Effector memory CD8-positive, alpha-beta T cell (primary cell): ENCODE results near the gene MAGOHB.
"Not testable (repeated sequence)": the region's sequence is repeated elsewhere in the genome, so short reads cannot be mapped to it uniquely, and the experiment has no call there.

Experiments used
- ATAC-seq: fragments of 150-1000 bp; cut with Tn5 transposase; replicated peaks from 2 replicates; pipeline ENCODE4 v1.10.0; 2021; ENCODE audit warnings: mild to moderate bottlenecking, moderate library complexity
- DNase-seq, 3 experiments: peaks; one replicate each; pipeline ENCODE4 v3.0.0; 2021
- H3K27ac Mint-ChIP-seq, 2 donors: one replicate each; pipeline ENCODE4 v1.8.0; 2022; ENCODE audit warnings: mild to moderate bottlenecking in 2 of 2, mixed read lengths in 2 of 2, moderate library complexity in 2 of 2
- H3K27me3 Mint-ChIP-seq, 2 donors: one replicate each; pipeline ENCODE4 v1.8.0; 2022; ENCODE audit warnings: mixed read lengths in 2 of 2
- H3K36me3 Mint-ChIP-seq: one replicate; pipeline ENCODE4 v1.8.0; 2022; ENCODE audit warnings: mild to moderate bottlenecking, moderate library complexity, mixed read lengths; ENCODE audit not compliant: insufficient read depth
- H3K4me1 Mint-ChIP-seq, 2 donors: one replicate each; pipeline ENCODE4 v1.8.0; 2022; ENCODE audit warnings: low read depth in 2 of 2, mixed read lengths in 2 of 2
- H3K4me3 Mint-ChIP-seq, 2 donors: one replicate each; pipeline ENCODE4 v1.8.0; 2022; ENCODE audit warnings: mild to moderate bottlenecking in 2 of 2, mixed read lengths in 2 of 2, moderate library complexity in 2 of 2
- H3K9me3 Mint-ChIP-seq, 2 donors: one replicate each; pipeline ENCODE4 v1.8.0; 2022; ENCODE audit warnings: mixed read lengths in 2 of 2
- total RNA-seq, 9 experiments: gene quantifications; one replicate each; lab custom pipeline; 2026; lab: John Stamatoyannopoulos, UW

MAGOHB gene
- total RNA-seq, result 9.1 to 52.1 (median 23.8) reads per million in 9 experiments

GRCh38 chr12:10613349-10614055 lies at the start of gene MAGOHB:
TSS of gene MAGOHB (minus strand) at chr12:10613609. CDS start at chr12:10613532, 77 bp downstream.
- ATAC-seq, result peak; percentile 94
- DNase-seq, result peak; percentile 100
- H3K27me3 Mint-ChIP-seq, result no peaks in the 10 kb centered on the region
- H3K36me3 Mint-ChIP-seq, result peaks cover 42% of the 10 kb centered on the region
- peak within 1 kb of the TSS; percentile 100 for H3K27ac Mint-ChIP-seq
- peak within 1 kb of the TSS; percentile 97 to 98 for H3K4me3 Mint-ChIP-seq
- H3K4me1 Mint-ChIP-seq, result peaks cover 17 to 24% of the 10 kb centered on the region in 2 donors
- H3K9me3 Mint-ChIP-seq, result no peaks in the 10 kb centered on the region

DNA sequence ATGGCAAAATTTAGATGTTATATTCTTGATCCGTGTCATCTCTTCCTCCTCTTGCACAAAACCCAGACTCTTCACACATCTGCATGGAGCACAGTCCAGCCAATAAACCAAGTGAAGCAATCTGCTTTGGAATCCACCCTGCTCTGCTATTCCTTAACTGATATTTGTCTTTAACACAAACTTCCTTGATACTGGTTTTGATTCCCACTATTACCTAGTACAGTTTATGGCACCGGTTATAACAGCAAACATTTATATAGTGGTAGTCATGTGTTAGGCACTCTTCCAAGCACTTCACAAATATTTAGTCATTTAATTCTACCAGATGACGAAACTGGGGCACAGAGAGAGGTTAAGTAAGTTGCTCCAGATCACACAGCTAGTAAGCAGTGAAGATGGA lies 47.9 kb upstream of the MAGOHB start:
- Mint-ChIP-seq H3K36me3 (no peaks in the 10 kb centered on the region), H3K27me3 (peaks cover 0 to 18% of the 10 kb centered on the region in 2 donors), H3K4me1 (peaks cover 0 to 4% of the 10 kb centered on the region in 2 donors), H3K4me3 (no peak overlapping the region), H3K9me3 (no peaks in the 10 kb centered on the region), H3K27ac (no peak overlapping the region)
- DNase-seq (no peak), ATAC-seq (no peak)

DNA sequence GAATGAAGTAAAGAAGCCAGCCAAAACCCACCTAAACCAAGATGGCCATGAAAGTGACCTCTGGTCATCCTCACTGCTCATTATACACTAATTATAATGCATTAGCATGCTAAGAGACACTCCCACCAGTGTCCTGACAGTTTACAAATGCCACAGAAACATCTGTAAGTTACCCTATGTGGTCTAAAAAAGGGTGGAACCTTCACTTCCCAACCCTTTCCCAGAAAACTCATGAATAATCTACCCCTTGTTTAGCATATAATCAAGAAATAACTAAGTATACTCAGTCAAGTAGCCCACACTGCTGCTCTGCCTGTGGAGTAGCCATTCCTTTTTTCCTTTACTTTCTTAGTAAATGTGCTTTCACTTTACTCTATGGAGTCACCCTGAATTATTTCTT lies 40.6 kb upstream of the MAGOHB start:
- no peak overlapping the region for H3K27ac Mint-ChIP-seq
- DNase-seq, result no peak
- no peaks in the 10 kb centered on the region for H3K4me1 Mint-ChIP-seq
- H3K4me3 Mint-ChIP-seq, result no peak overlapping the region
- peaks cover 0 to 12% of the 10 kb centered on the region in 2 donors for H3K27me3 Mint-ChIP-seq
- H3K9me3 Mint-ChIP-seq, result no peaks in the 10 kb centered on the region
- H3K36me3 Mint-ChIP-seq, result peaks cover 3% of the 10 kb centered on the region
- ATAC-seq, result no peak

DNA sequence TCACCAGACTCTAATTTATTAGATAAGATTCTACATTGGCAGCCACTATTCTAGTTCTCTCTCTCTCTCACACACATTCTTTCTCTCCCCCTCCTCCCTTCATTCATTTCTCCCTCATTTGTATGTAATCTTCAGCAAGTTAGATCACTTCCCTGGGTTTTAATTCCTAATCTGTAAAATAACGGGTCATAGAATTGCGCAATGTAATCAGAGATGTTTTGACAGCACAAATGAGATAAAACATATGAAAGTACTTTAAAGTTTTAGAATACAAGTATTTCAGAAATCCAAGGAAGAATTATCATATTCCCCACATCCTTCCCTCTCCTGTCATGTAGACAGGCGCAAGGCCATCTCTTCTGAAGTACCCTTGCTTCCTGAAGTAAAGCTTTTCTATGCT lies 38.8 kb upstream of the MAGOHB start:
- Mint-ChIP-seq H3K4me1 (no peaks in the 10 kb centered on the region), H3K4me3 (no peak overlapping the region), H3K36me3 (peaks cover 3% of the 10 kb centered on the region), H3K9me3 (peaks cover 0 to 5% of the 10 kb centered on the region in 2 donors), H3K27ac (no peak overlapping the region), H3K27me3 (peaks cover 0 to 12% of the 10 kb centered on the region in 2 donors)
- ATAC-seq (no peak), DNase-seq (no peak)

DNA sequence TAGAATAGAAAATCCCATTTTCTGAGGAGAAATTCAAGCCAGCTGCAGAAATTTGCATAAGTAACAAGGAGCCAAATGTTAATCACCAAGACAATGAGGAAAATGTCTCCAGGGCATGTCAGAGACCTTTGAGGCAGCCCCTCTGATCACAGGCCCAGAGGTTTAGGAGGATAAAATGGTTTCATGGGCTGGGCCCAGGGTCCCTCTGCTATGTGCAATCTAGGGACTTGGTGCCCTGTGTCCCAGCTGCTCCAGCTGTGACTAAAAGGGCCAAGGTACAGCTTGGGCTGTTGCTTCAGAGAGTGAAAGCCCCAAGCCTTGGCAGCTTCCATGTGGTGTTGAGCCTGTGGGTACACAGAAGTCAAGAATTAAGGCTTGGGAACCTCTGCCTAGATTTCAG lies 33.2 kb upstream of the MAGOHB start:
- DNase-seq, ATAC-seq, H3K36me3 Mint-ChIP-seq, H3K4me3 Mint-ChIP-seq, H3K27ac Mint-ChIP-seq, H3K4me1 Mint-ChIP-seq, H3K27me3 Mint-ChIP-seq: not testable (repeated sequence)
- peaks cover 12 to 13% of the 10 kb centered on the region in 2 donors for H3K9me3 Mint-ChIP-seq

DNA sequence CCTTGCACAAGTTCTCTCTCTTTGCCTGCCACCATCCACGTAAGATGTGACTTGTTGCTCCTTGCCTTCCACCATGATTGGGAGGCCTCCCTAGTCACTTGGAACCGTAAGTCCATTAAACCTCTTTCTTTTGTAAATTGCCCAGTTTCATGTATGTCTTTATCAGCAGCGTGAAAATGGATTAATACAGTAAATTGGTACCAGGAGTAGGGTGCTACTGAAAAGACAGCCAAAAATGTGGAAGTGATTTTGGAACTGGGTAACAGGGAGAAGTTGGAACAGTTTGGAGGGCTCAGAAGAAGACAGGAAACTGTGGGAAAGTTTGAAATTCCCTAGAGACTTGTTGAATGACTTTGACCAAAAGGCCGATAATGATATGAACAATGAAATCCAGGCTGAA lies 32.5 kb upstream of the MAGOHB start:
- Mint-ChIP-seq H3K27me3 (no peaks in the 10 kb centered on the region), H3K9me3 (peaks cover 12 to 13% of the 10 kb centered on the region in 2 donors), H3K4me1 (no peaks in the 10 kb centered on the region), H3K4me3 (no peak overlapping the region), H3K27ac (no peak overlapping the region), H3K36me3 (no peaks in the 10 kb centered on the region)
- no peak for ATAC-seq
- no peak for DNase-seq

GRCh38 chr12:10641735-10642500 lies 28.5 kb upstream of the MAGOHB start:
- no peaks in the 10 kb centered on the region for H3K27me3 Mint-ChIP-seq
- H3K4me3 Mint-ChIP-seq, result no peak overlapping the region
- no peaks in the 10 kb centered on the region for H3K36me3 Mint-ChIP-seq
- no peak for ATAC-seq
- no peak for DNase-seq
- H3K9me3 Mint-ChIP-seq, result peaks cover 7 to 13% of the 10 kb centered on the region in 2 donors
- no peaks in the 10 kb centered on the region for H3K4me1 Mint-ChIP-seq
- no peak overlapping the region for H3K27ac Mint-ChIP-seq

GRCh38 chr12:10638728-10639127 lies 25.3 kb upstream of the MAGOHB start:
- Mint-ChIP-seq H3K4me1 (no peaks in the 10 kb centered on the region), H3K27me3 (peaks cover 0 to 7% of the 10 kb centered on the region in 2 donors), H3K27ac (no peak overlapping the region), H3K4me3 (no peak overlapping the region), H3K9me3 (no peaks in the 10 kb centered on the region), H3K36me3 (peaks cover 3% of the 10 kb centered on the region)
- ATAC-seq (no peak), DNase-seq (no peak)

DNA sequence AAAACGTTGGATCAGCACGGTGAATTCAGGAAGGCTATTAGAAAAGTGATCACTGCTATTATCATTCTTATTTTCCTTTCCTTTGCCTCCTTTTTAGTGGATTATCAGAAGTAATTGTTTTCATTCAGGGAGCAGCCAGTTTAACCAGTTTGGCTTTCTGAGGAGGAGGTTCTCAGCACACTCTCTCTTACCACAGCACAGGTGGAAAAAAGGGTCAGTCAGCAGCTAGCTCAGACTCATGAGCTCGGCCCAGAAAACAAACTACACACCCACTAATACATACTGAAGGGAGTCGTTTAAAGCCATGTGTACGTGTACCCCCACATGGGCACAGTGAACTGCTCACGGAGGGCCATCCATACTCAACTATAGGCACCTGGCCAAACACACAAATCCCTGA lies 23.2 kb upstream of the MAGOHB start:
- ATAC-seq (no peak), DNase-seq (no peak)
- Mint-ChIP-seq H3K9me3 (no peaks in the 10 kb centered on the region), H3K36me3 (peaks cover 3% of the 10 kb centered on the region), H3K4me3 (no peak overlapping the region), H3K4me1 (no peaks in the 10 kb centered on the region), H3K27ac (no peak overlapping the region), H3K27me3 (peaks cover 0 to 7% of the 10 kb centered on the region in 2 donors)

GRCh38 chr12:10636124-10636523 lies 22.7 kb upstream of the MAGOHB start:
- no peak for ATAC-seq
- H3K27me3 Mint-ChIP-seq, result peaks cover 0 to 7% of the 10 kb centered on the region in 2 donors
- no peaks in the 10 kb centered on the region for H3K4me1 Mint-ChIP-seq
- H3K4me3 Mint-ChIP-seq, result no peak overlapping the region
- H3K27ac Mint-ChIP-seq, result no peak overlapping the region
- DNase-seq, result no peak
- H3K36me3 Mint-ChIP-seq, result peaks cover 3% of the 10 kb centered on the region
- no peaks in the 10 kb centered on the region for H3K9me3 Mint-ChIP-seq

- no peak for ATAC-seq
- H3K9me3 Mint-ChIP-seq, result no peaks in the 10 kb centered on the region
- H3K27me3 Mint-ChIP-seq, result peaks cover 0 to 7% of the 10 kb centered on the region in 2 donors
- DNase-seq, result no peak
- H3K4me3 Mint-ChIP-seq, result no peak overlapping the region
- no peaks in the 10 kb centered on the region for H3K4me1 Mint-ChIP-seq
- H3K27ac Mint-ChIP-seq, result no peak overlapping the region
- peaks cover 3% of the 10 kb centered on the region for H3K36me3 Mint-ChIP-seq
These were observed 21.9 kb upstream of the MAGOHB start for GRCh38 chr12:10635306-10635705.

DNA sequence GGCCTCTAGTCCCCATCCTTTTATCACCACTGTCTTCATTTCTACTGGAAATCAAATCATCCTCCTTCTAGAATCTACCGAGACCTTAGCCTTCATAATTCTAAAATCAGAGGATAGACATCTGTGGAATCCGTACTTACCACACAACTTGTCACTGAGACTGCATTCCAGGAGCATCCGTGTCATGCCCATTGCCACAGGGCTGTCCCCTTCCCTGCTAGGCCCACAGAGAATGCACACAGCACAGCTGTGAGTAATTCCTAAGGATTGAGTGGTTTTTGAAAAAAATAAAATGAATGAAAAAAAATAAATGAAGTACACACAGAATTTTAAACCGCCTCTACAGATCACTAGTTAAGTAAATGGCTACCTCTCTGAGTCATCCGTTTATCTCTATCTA lies 21.0 kb upstream of the MAGOHB start:
- H3K27me3 Mint-ChIP-seq, result peaks cover 0 to 7% of the 10 kb centered on the region in 2 donors
- no peak overlapping the region for H3K4me3 Mint-ChIP-seq
- DNase-seq (no peak), ATAC-seq (no peak)
- H3K9me3 Mint-ChIP-seq, result no peaks in the 10 kb centered on the region
- no peak overlapping the region for H3K27ac Mint-ChIP-seq
- H3K36me3 Mint-ChIP-seq, result peaks cover 4% of the 10 kb centered on the region
- H3K4me1 Mint-ChIP-seq, result no peaks in the 10 kb centered on the region

DNA sequence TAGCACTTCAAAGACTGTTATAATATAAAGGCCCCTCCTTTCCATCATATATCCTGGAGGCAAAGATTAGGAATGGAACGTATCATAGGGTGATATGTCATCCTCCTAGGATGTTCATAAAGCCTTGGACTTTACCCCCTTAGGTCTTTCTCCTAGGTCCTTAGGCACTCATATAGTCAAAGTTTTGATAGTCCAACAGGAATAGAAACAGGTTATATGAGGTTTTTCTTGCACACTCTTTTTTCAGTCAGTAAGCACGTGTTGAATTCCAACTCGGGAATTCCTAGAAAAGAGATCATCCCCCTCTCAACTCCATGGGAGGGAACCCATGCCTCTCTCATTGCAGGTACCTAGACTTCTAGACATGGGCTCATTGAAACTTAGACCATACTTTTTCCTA lies 20.1 kb upstream of the MAGOHB start:
- no peak for ATAC-seq
- peaks cover 6% of the 10 kb centered on the region for H3K36me3 Mint-ChIP-seq
- peaks cover 0 to 7% of the 10 kb centered on the region in 2 donors for H3K27me3 Mint-ChIP-seq
- no peaks in the 10 kb centered on the region for H3K9me3 Mint-ChIP-seq
- no peaks in the 10 kb centered on the region for H3K4me1 Mint-ChIP-seq
- H3K27ac Mint-ChIP-seq, result no peak overlapping the region
- DNase-seq, result no peak
- no peak overlapping the region for H3K4me3 Mint-ChIP-seq

DNA sequence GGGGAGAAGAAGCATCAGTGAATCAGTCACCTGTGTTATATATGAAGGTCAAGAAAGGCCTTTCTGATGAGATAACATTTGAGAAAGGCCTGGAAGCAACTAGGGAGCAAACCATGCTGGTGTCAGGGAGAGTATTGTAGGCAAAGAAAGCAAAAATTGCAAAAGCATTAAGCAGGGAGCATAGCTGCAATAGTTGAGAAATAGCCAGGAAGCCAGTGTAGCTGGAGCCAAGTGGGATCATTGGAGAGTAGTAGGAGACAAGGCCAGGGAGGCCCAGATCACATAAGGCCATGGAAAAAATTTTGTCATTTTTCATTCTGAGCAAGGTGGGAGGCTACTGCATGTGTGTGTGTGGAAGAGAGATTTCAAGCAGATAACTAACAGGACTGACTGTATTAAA lies 18.8 kb upstream of the MAGOHB start:
- Mint-ChIP-seq H3K27me3 (peaks cover 0 to 7% of the 10 kb centered on the region in 2 donors), H3K4me1 (no peaks in the 10 kb centered on the region), H3K9me3 (no peaks in the 10 kb centered on the region), H3K4me3 (no peak overlapping the region), H3K27ac (no peak overlapping the region), H3K36me3 (peaks cover 8% of the 10 kb centered on the region)
- no peak for DNase-seq
- no peak for ATAC-seq
